Measurements from ENCODE around the gene PPP1R12B.

DNA sequence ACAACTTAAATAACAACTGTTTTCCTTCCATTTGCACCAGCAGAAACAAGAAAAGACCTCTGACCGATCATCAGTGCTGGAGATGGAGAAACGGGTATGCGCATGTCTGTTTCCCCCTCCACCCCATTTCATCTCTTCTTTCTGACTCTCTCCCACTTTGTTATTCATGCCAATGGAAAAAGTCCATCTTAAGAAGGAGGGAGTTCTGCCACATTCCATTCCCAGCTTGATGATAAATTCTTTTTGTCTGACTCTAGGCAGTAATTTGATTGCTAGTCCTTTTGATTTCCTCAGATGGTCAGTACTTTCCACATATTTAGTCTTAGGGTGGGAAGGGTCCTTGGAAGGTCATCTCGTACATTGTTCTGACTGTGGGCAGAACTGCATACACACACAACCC is 219.2 kb downstream of the PPP1R12B start:
- TF ChIP-seq POLR2A (IDR thresholded peaks at IDR 0.05) (no peak), POLR2AphosphoS5 (IDR thresholded peaks at IDR 0.05; ENCODE audit: insufficient read depth in 1 of 2, low read depth in 1 of 2) (no peak)
- TF ChIP-seq, protein P1, sequence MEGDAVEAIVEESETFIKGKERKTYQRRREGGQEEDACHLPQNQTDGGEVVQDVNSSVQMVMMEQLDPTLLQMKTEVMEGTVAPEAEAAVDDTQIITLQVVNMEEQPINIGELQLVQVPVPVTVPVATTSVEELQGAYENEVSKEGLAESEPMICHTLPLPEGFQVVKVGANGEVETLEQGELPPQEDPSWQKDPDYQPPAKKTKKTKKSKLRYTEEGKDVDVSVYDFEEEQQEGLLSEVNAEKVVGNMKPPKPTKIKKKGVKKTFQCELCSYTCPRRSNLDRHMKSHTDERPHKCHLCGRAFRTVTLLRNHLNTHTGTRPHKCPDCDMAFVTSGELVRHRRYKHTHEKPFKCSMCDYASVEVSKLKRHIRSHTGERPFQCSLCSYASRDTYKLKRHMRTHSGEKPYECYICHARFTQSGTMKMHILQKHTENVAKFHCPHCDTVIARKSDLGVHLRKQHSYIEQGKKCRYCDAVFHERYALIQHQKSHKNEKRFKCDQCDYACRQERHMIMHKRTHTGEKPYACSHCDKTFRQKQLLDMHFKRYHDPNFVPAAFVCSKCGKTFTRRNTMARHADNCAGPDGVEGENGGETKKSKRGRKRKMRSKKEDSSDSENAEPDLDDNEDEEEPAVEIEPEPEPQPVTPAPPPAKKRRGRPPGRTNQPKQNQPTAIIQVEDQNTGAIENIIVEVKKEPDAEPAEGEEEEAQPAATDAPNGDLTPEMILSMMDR (IDR thresholded peaks at IDR 0.05), result no peak
